HUES64 (cell line): Measurements from ENCODE around the gene TRIM8.
"Not testable (repeated sequence)": the region's sequence is repeated elsewhere in the genome, so short reads cannot be mapped to it uniquely, and the experiment has no call there.

Experiments
- H3K27ac ChIP-seq: 2 replicates; pipeline ENCODE4 v1.7.0; 2013; ENCODE audit warnings: low read depth, low read length, inconsistent platforms
- H3K27me3 ChIP-seq: 2 replicates; pipeline ENCODE4 v1.6.1; 2013; ENCODE audit warnings: mild to moderate bottlenecking, low read length; ENCODE audit not compliant: insufficient read depth
- H3K36me3 ChIP-seq: 2 replicates; pipeline ENCODE4 v1.6.1; 2013; ENCODE audit warnings: mild to moderate bottlenecking, low read length; ENCODE audit not compliant: insufficient read depth
- H3K4me1 ChIP-seq: 2 replicates; pipeline ENCODE4 v1.6.1; 2013; ENCODE audit warnings: mild to moderate bottlenecking, low read length, moderate library complexity; ENCODE audit not compliant: insufficient read depth
- H3K4me3 ChIP-seq: 2 replicates; pipeline ENCODE4 v1.5.1; 2013; ENCODE audit warnings: mild to moderate bottlenecking, low read length, moderate library complexity
- H3K9ac ChIP-seq: 2 replicates; pipeline ENCODE4 v1.6.1; 2013; ENCODE audit warnings: mild to moderate bottlenecking, low read depth, low read length
- H3K9me3 ChIP-seq: 2 replicates; pipeline ENCODE4 v1.6.1; 2013; ENCODE audit warnings: low read depth, low read length; ENCODE audit not compliant: insufficient read depth
- WGBS: fragments of 150-250, 120-280 bp; methylation state at CpG from one replicate; pipeline ENCODE4 v1.1.7; 2013; ENCODE audit warnings: missing lambda C conversion rate; 5-methylcytosine and 5-hydroxymethylcytosine counted together

Gene TRIM8

GRCh38 chr10:102660888-102661657, 16.8 kb downstream of the TRIM8 start:
- no peaks in the 10 kb centered on the region for H3K27me3 ChIP-seq
- 0 out of 2 replicates have a peak overlapping the region, but pooled peaks have one; percentile 5 for H3K4me3 ChIP-seq
- WGBS: 20% methylated on average over 21 of the region's 22 CpGs
- peaks cover 27% of the 10 kb centered on the region for H3K36me3 ChIP-seq
- peaks cover 6% of the 10 kb centered on the region; the same call in 1 of the 2 replicates for H3K4me1 ChIP-seq
- H3K9ac ChIP-seq: no peak overlapping the region
- no peaks in the 10 kb centered on the region for H3K9me3 ChIP-seq
- H3K27ac ChIP-seq: no peak overlapping the region

GRCh38 chr10:102661658-102662028, 17.4 kb downstream of the TRIM8 start:
- Histone ChIP-seq H3K27me3 (no peaks in the 10 kb centered on the region), H3K36me3 (peaks cover 22% of the 10 kb centered on the region), H3K9ac (no peak overlapping the region), H3K4me3 (no peak overlapping the region), H3K4me1 (peaks cover 6% of the 10 kb centered on the region; the same call in 1 of the 2 replicates), H3K27ac (no peak overlapping the region), H3K9me3 (no peaks in the 10 kb centered on the region)
- 72% methylated on average over 6 of the region's 6 CpGs for WGBS

GRCh38 chr10:102665904-102666509, 21.7 kb downstream of the TRIM8 start:
- Histone ChIP-seq H3K27me3 (no peaks in the 10 kb centered on the region), H3K4me1 (peaks cover 11% of the 10 kb centered on the region), H3K9me3 (no peaks in the 10 kb centered on the region)

GRCh38 chr10:102667411-102667810, 23.1 kb downstream of the TRIM8 start:
- not testable (repeated sequence) for H3K27me3 ChIP-seq, H3K36me3 ChIP-seq, H3K27ac ChIP-seq, H3K9me3 ChIP-seq, H3K4me3 ChIP-seq, H3K9ac ChIP-seq
- 99% methylated on average over 4 of the region's 4 CpGs for WGBS
- peaks cover 13% of the 10 kb centered on the region for H3K4me1 ChIP-seq

More at GRCh38 chr10:102665904-102666509, 21.7 kb downstream of the TRIM8 start:
- Histone ChIP-seq H3K36me3 (no peaks in the 10 kb centered on the region), H3K27ac (no peak overlapping the region), H3K4me3 (no peak overlapping the region), H3K9ac (no peak overlapping the region)
- whole genome bisulfite sequencing: 91% methylated on average over 9 of the region's 9 CpGs

- peaks cover 17% of the 10 kb centered on the region for H3K4me1 ChIP-seq
- H3K36me3 ChIP-seq: no peaks in the 10 kb centered on the region
- no peak overlapping the region for H3K4me3 ChIP-seq
- no peak overlapping the region for H3K9ac ChIP-seq
- H3K27ac ChIP-seq: no peak overlapping the region
- H3K27me3 ChIP-seq: no peaks in the 10 kb centered on the region
- H3K9me3 ChIP-seq: no peaks in the 10 kb centered on the region
- 87% methylated on average over 10 of the region's 10 CpGs for WGBS
Observed at GRCh38 chr10:102668326-102669107, 24.2 kb downstream of the TRIM8 start.

- H3K27ac ChIP-seq: no peak overlapping the region
- no peak overlapping the region for H3K9ac ChIP-seq
- H3K4me3 ChIP-seq: no peak overlapping the region
- no peaks in the 10 kb centered on the region for H3K9me3 ChIP-seq
- no peaks in the 10 kb centered on the region for H3K27me3 ChIP-seq
- WGBS: 77% methylated on average over 7 of the region's 7 CpGs
- peaks cover 26% of the 10 kb centered on the region for H3K4me1 ChIP-seq
- H3K36me3 ChIP-seq: no peaks in the 10 kb centered on the region
Observed at GRCh38 chr10:102669206-102670064, 25.2 kb downstream of the TRIM8 start.

GRCh38 chr10:102670065-102670670, 25.9 kb downstream of the TRIM8 start:
- Histone ChIP-seq H3K9ac (no peak overlapping the region), H3K36me3 (no peaks in the 10 kb centered on the region), H3K4me3 (no peak overlapping the region), H3K4me1 (peaks cover 34% of the 10 kb centered on the region), H3K9me3 (no peaks in the 10 kb centered on the region), H3K27ac (0 out of 2 replicates have a peak overlapping the region, but pooled peaks have one; percentile 23), H3K27me3 (no peaks in the 10 kb centered on the region)
- WGBS: 67% methylated on average over 9 of the region's 9 CpGs

- H3K4me3 ChIP-seq: no peak overlapping the region
- H3K27me3 ChIP-seq: no peaks in the 10 kb centered on the region
- peaks cover 41% of the 10 kb centered on the region for H3K4me1 ChIP-seq
- WGBS: 58% methylated on average over 6 of the region's 6 CpGs
- H3K27ac ChIP-seq: peak overlapping the region; percentile 1; the same call in 1 of the 2 replicates
- no peaks in the 10 kb centered on the region for H3K9me3 ChIP-seq
- peak overlapping the region; percentile 26; the same call in 1 of the 2 replicates for H3K9ac ChIP-seq
- no peaks in the 10 kb centered on the region for H3K36me3 ChIP-seq
Observed at GRCh38 chr10:102670871-102671434, 26.7 kb downstream of the TRIM8 start.

GRCh38 chr10:102673236-102673818, 29.0 kb downstream of the TRIM8 start:
- H3K9me3 ChIP-seq: no peaks in the 10 kb centered on the region

More at GRCh38 chr10:102673236-102673818, 29.0 kb downstream of the TRIM8 start:
- WGBS: 80% methylated on average over 13 of the region's 13 CpGs
- Histone ChIP-seq H3K4me3 (no peak overlapping the region), H3K27ac (peak overlapping the region; percentile 19; the same call in 1 of the 2 replicates), H3K27me3 (no peaks in the 10 kb centered on the region), H3K36me3 (no peaks in the 10 kb centered on the region), H3K9ac (no peak overlapping the region), H3K4me1 (peaks cover 65% of the 10 kb centered on the region)
